Upper lobe of left lung (tissue), 4 donors: ENCODE results near the gene CCDC57.

Experiments used
- CTCF ChIP-seq, 6 experiments: fragments of 450-650 bp in 4 of 6; fragments of 200-600 bp in 2 of 6; sonication (generic) in 2 of 6; IDR thresholded peaks; one replicate each; pipeline ENCODE4 v1.5.1; 2016 to 2019; ENCODE audit warnings: antibody characterized with exemption in 6 of 6
- POLR2A ChIP-seq, 4 donors: fragments of 450-650 bp; IDR thresholded peaks; one replicate each; pipeline ENCODE4 v1.5.1; 2016 to 2017; ENCODE audit warnings: antibody characterized with exemption in 4 of 4, mild to moderate bottlenecking in 2 of 4

- TF ChIP-seq POLR2A (IDR thresholded peaks at IDR 0.05) (no peak), CTCF (IDR thresholded peaks at IDR 0.05) (no peak)
Measured at GRCh38 chr17:82151106-82151957, 61.3 kb downstream of the CCDC57 start.
